Right lobe of liver (tissue), 6 donors: ENCODE results near the gene MYBL2. TPM values are rescaled to one million over a fixed set of nuclear protein-coding genes. Genes with fewer than 3 reads are reported as not detected.
"Not testable (repeated sequence)": the region's sequence is repeated elsewhere in the genome, so short reads cannot be mapped to it uniquely, and the experiment has no call there.

Source experiments
- ATAC-seq, 4 donors: fragments of 200-7000 bp; cut with Tn5 transposase; one replicate each; pipeline ENCODE4 v1.9.1; 2020; ENCODE audit warnings: mild to moderate bottlenecking in 4 of 4, moderate library complexity in 4 of 4
- DNase-seq, 3 donors: peaks; one replicate each; pipeline ENCODE4 v3.0.0-alpha.2; 2020
- H3K27ac ChIP-seq, 3 donors: fragments of 200-600 bp; one replicate each; pipeline ENCODE4 v1.8.0; 2022
- H3K27me3 ChIP-seq, 2 donors: fragments of 200-600 bp; one replicate each; pipeline ENCODE4 v1.8.0; 2022
- H3K36me3 ChIP-seq, 4 donors: fragments of 200-600 bp; sonication (generic) in 1 of 4; one replicate each; pipeline versions ENCODE4 v1.5.1 to v1.8.0; 2017 to 2022; ENCODE audit warnings: control low read depth in 1 of 4
- H3K4me1 ChIP-seq, 4 donors: fragments of 200-600 bp; sonication (generic) in 1 of 4; one replicate each; pipeline versions ENCODE4 v1.5.1 to v1.8.0; 2017 to 2022; ENCODE audit warnings: control low read depth in 1 of 4
- H3K4me3 ChIP-seq, 3 donors: fragments of 200-600 bp; one replicate each; pipeline ENCODE4 v1.8.0; 2022
- H3K9me3 ChIP-seq, 4 donors: fragments of 200-600 bp; sonication (generic) in 1 of 4; one replicate each; pipeline versions ENCODE4 v1.5.1 to v1.8.0; 2017 to 2022; ENCODE audit warnings: control low read depth in 1 of 4
- CTCF ChIP-seq, 4 donors: fragments of 200-600 bp in 3 of 4; fragments of 450-650 bp in 1 of 4; IDR thresholded peaks; one replicate each; pipeline versions ENCODE4 v1.5.1 to v1.8.0; 2016 to 2022; ENCODE audit warnings: antibody characterized with exemption in 4 of 4, mild to moderate bottlenecking in 2 of 4
- POLR2A ChIP-seq: fragments of 450-650 bp; IDR thresholded peaks from one replicate; pipeline ENCODE4 v1.6.1; 2017; ENCODE audit warnings: antibody characterized with exemption, mild to moderate bottlenecking
- WGBS: methylation state at CpG from one replicate; pipeline ENCODE4 v1.1.6; 2018; ENCODE audit warnings: low coverage, low lambda C conversion rate; ENCODE audit not compliant: insufficient coverage; ENCODE audit errors: missing lambda C conversion rate; 5-methylcytosine and 5-hydroxymethylcytosine counted together
- intact Hi-C, 2 donors: fragments of 100-400 bp; cut with DNase I; formaldehyde crosslinking; loops; one replicate each; pipeline versions ENCODE4 v1.11.2 to v1.14.1; 2022
- total RNA-seq, 6 experiments: library from RNA; depleted of rRNA in 2 of 6; stranded (reverse); fragments of >200 nt in 2 of 6; fragmentation: NEBNext Ultra II Directional in 3 of 6; extraction: Animal tissue kit (Norgen Biotek cat#: 25700) in 3 of 6; gene quantifications; one replicate each; pipeline versions ENCODE4 v1.1.0 to v1.2.4, GENCODE V29; 2016 to 2023
- donor health status: DM: no; HTN: yes; CAD: no.
- donor health status: DM: no; HTN: no; CAD: no.
- donor health status: DM: no; HTN: no; CAD: no.
- donor health status: DM: no; HTN: yes; CAD: no.
- donor health status: DM: no; HTN: yes; CAD: no.

MYBL2 gene
- total RNA-seq, 6 experiments from 2014 or later, result 0.44 to 3.5 (median 1.8) TPM; not detected in 1

- Histone ChIP-seq H3K27me3 (no peaks in the 10 kb centered on the region), H3K9me3 (no peaks in the 10 kb centered on the region), H3K4me1 (no peaks in the 10 kb centered on the region), H3K27ac (no peak overlapping the region), H3K36me3 (no peaks in the 10 kb centered on the region), H3K4me3 (no peak overlapping the region)
- no peak for TF ChIP-seq CTCF (IDR thresholded peaks at IDR 0.05)
- TF ChIP-seq POLR2A, result no peak
- intact Hi-C loops, result loop anchor here (5.0 to 10.0 kb wide), 2 partner anchors 83 to 330 kb away; no protein-coding TSS in a partner anchor
- WGBS, result 25% methylated on average over 2 of the region's 4 CpGs
- ATAC-seq (no peak), DNase-seq (no peak)
Measured at GRCh38 chr20:43752051-43752360, 85.1 kb downstream of the MYBL2 start.

DNA sequence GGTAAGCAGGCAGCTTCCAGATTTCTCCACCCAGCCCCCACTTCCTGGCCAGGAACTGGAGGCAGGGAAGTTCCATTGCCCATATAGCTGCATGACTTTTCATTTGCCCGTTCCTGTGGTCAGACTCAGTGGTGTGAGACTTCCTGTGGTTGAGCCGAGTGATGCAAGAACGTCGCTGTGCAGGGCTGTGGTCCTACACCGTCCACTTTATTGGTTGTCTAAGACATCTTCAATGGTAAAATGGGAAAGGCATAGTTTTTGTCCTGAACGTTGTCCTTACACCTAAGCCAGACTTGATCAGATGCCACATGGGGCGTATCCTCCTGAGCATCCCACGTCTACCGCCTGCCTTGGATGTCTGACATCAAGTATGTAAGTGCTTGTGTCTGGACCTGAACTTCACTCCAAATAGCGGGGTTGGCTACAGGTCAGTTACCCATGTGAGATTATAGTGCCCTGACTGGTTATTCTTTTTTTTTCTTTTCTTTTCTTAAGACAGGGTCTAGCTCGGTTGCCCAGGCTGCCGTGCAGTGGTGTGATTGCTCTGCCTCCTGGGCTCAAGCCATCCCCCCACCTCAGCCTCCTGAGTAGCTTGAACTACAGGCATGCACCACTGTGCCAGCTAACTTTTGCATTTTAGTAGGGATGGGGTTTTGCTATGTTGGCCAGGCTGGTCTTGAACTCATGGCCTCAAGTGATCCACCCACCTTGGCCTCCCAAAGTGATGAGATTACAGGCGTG lies 85.8 kb downstream of the MYBL2 start:
- 58% methylated on average over 8 of the region's 13 CpGs for WGBS
- no peaks in the 10 kb centered on the region for H3K9me3 ChIP-seq
- no peak overlapping the region for H3K4me3 ChIP-seq
- H3K36me3 ChIP-seq, result no peaks in the 10 kb centered on the region
- H3K27ac ChIP-seq, result no peak overlapping the region
- ATAC-seq, result peak; percentile 39 to 58 (median 50)
- no peaks in the 10 kb centered on the region for H3K4me1 ChIP-seq
- peak in 1 of 3 donors; percentile 30 for DNase-seq
- no peaks in the 10 kb centered on the region for H3K27me3 ChIP-seq
- intact Hi-C loops, result loop anchor here (5.0 to 10.0 kb wide), 2 partner anchors 82 to 330 kb away; no protein-coding TSS in a partner anchor
- TF ChIP-seq CTCF (IDR thresholded peaks at IDR 0.05) (no peak), POLR2A (no peak)

GRCh38 chr20:43755390-43755789 lies 88.5 kb downstream of the MYBL2 start:
- no peaks in the 10 kb centered on the region for H3K36me3 ChIP-seq
- H3K27me3 ChIP-seq, result no peaks in the 10 kb centered on the region
- no peak overlapping the region for H3K27ac ChIP-seq
- intact Hi-C loops, result loop anchor here (5.0 to 10.0 kb wide), 2 partner anchors 79 to 312 kb away; no protein-coding TSS in a partner anchor
- H3K4me1 ChIP-seq, result no peaks in the 10 kb centered on the region
- H3K4me3 ChIP-seq, result no peak overlapping the region
- DNase-seq (no peak), ATAC-seq (no peak)
- H3K9me3 ChIP-seq, result no peaks in the 10 kb centered on the region
- TF ChIP-seq CTCF (IDR thresholded peaks at IDR 0.05) (no peak), POLR2A (no peak)
- WGBS, result 75% methylated on average over 3 of the region's 7 CpGs

GRCh38 chr20:43755851-43756250 lies 88.9 kb downstream of the MYBL2 start:
- Histone ChIP-seq H3K27ac (no peak overlapping the region), H3K36me3 (no peaks in the 10 kb centered on the region), H3K4me1 (no peaks in the 10 kb centered on the region), H3K4me3 (no peak overlapping the region), H3K9me3 (no peaks in the 10 kb centered on the region), H3K27me3 (no peaks in the 10 kb centered on the region)
- no peak for DNase-seq
- 62% methylated on average over 8 of the region's 8 CpGs for WGBS
- intact Hi-C loops, result loop anchor here (5.0 to 10.0 kb wide), 2 partner anchors 79 to 311 kb away; no protein-coding TSS in a partner anchor
- no peak for ATAC-seq
- TF ChIP-seq CTCF (IDR thresholded peaks at IDR 0.05), result no peak
- no peak for TF ChIP-seq POLR2A

- H3K4me1 ChIP-seq, H3K4me3 ChIP-seq, H3K9me3 ChIP-seq, DNase-seq, H3K27ac ChIP-seq, ATAC-seq, H3K27me3 ChIP-seq, H3K36me3 ChIP-seq: not testable (repeated sequence)
- WGBS, result 83% methylated on average over 4 of the region's 6 CpGs
- intact Hi-C loops, result loop anchor here (5.0 to 10.0 kb wide), 2 partner anchors 77 to 309 kb away; no protein-coding TSS in a partner anchor
Measured at GRCh38 chr20:43757888-43758287, 91.0 kb downstream of the MYBL2 start.
